Measurements from ENCODE around the gene GPC1.

GPC1 gene

GRCh38 chr2:240442891-240443715, 7.6 kb downstream of the GPC1 start:
- no peak for DNase-seq

- DNase-seq: no peak
Observed at GRCh38 chr2:240443891-240444301, 8.4 kb downstream of the GPC1 start.

GRCh38 chr2:240444464-240444863, 9.0 kb downstream of the GPC1 start:
- DNase-seq: no peak

- no peak for DNase-seq
Observed at GRCh38 chr2:240445961-240446663, 10.6 kb downstream of the GPC1 start.

GRCh38 chr2:240446664-240447175, 11.3 kb downstream of the GPC1 start:
- DNase-seq: no peak

- no peak for DNase-seq
Observed at GRCh38 chr2:240447331-240447730, 11.9 kb downstream of the GPC1 start.

- DNase-seq: no peak
Observed at GRCh38 chr2:240447934-240448333, 12.5 kb downstream of the GPC1 start.

GRCh38 chr2:240448387-240449274, 13.2 kb downstream of the GPC1 start:
- no peak for DNase-seq

- no peak for DNase-seq
Observed at GRCh38 chr2:240449764-240450531, 14.5 kb downstream of the GPC1 start.

GRCh38 chr2:240450532-240451107, 15.2 kb downstream of the GPC1 start:
- no peak for DNase-seq

GRCh38 chr2:240451108-240451611, 15.7 kb downstream of the GPC1 start:
- DNase-seq: peak in 1 of 14 donors; percentile 40

GRCh38 chr2:240451791-240452461, 16.5 kb downstream of the GPC1 start:
- peak in 1 of 14 donors; percentile 32 for DNase-seq

GRCh38 chr2:240452462-240453256, 17.2 kb downstream of the GPC1 start:
- DNase-seq: peak in 9 of 14 donors; percentile 21 to 69 (median 42)

GRCh38 chr2:240453461-240454105, 18.1 kb downstream of the GPC1 start:
- DNase-seq: no peak

GRCh38 chr2:240454106-240454901, 18.8 kb downstream of the GPC1 start:
- DNase-seq: peak in 1 of 14 donors; percentile 55

GRCh38 chr2:240455272-240455646, 19.8 kb downstream of the GPC1 start:
- DNase-seq: no peak

GRCh38 chr2:240455647-240456446, 20.4 kb downstream of the GPC1 start:
- peak in 1 of 14 donors; percentile 36 for DNase-seq
